Lower leg skin (tissue), 3 donors: ENCODE measurements around the gene BCS1L.

ENCODE experiments used
- POLR2A ChIP-seq, 2 donors: fragments of 450-650 bp; IDR thresholded peaks; one replicate each; pipeline ENCODE4 v1.6.1; 2016 to 2017; ENCODE audit warnings: antibody characterized with exemption in 2 of 2, mild to moderate bottlenecking in 1 of 2, moderate library complexity in 1 of 2
- TF ChIP-seq, protein P1 (sequence below), 3 donors: fragments of 450-650 bp; IDR thresholded peaks; one replicate each; pipeline ENCODE4 v1.5.1; 2016; ENCODE audit warnings: antibody characterized with exemption in 3 of 3, mild to moderate bottlenecking in 3 of 3, moderate library complexity in 2 of 3

DNA sequence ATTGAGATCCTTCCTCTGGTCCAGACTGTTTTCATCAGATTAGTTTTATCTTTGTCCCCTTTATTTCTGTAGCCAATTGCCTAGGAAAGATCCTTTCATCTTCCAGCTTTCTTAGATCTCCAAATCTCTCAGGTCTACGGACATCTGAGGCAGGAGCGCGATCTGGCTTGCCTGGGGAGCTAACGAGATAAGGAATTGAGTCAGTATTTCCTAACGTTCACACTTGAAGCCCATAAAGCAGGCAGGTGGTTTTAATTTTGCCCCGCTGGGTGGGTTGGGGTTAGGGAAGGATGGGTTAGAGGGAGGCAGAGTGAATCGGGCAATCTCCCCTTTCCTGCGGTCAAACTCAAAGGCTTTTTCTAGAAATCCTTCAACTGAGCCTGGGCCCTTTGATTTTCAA, 50.4 kb downstream of the BCS1L start:
- TF ChIP-seq, protein P1, sequence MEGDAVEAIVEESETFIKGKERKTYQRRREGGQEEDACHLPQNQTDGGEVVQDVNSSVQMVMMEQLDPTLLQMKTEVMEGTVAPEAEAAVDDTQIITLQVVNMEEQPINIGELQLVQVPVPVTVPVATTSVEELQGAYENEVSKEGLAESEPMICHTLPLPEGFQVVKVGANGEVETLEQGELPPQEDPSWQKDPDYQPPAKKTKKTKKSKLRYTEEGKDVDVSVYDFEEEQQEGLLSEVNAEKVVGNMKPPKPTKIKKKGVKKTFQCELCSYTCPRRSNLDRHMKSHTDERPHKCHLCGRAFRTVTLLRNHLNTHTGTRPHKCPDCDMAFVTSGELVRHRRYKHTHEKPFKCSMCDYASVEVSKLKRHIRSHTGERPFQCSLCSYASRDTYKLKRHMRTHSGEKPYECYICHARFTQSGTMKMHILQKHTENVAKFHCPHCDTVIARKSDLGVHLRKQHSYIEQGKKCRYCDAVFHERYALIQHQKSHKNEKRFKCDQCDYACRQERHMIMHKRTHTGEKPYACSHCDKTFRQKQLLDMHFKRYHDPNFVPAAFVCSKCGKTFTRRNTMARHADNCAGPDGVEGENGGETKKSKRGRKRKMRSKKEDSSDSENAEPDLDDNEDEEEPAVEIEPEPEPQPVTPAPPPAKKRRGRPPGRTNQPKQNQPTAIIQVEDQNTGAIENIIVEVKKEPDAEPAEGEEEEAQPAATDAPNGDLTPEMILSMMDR (IDR thresholded peaks at IDR 0.05), result no peak
- no peak for TF ChIP-seq POLR2A (IDR thresholded peaks at IDR 0.05)
